AG04449 (cell line): ENCODE results near the gene HOXA1.

Source experiments
- CTCF ChIA-PET: fragments of 350-600 bp; formaldehyde crosslinking; extraction: SDS; loops from one replicate; lab custom pipeline; 2021; ENCODE audit warnings: antibody characterized with exemption; lab: Yijun Ruan, JAX
- POLR2A ChIA-PET: fragments of 400-600, 350-600 bp; formaldehyde crosslinking; extraction: SDS; loops from one replicate; lab custom pipeline; 2020; ENCODE audit warnings: antibody characterized with exemption, inconsistent platforms; lab: Yijun Ruan, JAX
- DNase-seq: peaks from one replicate; pipeline ENCODE4 v3.0.0-alpha.2; 2010; ENCODE audit warnings: low read depth, low spot score
- H3K4me3 ChIP-seq: 2 replicates; pipeline ENCODE4 v1.5.1; 2011; ENCODE audit warnings: low read depth, mild to moderate bottlenecking, control low read depth, low read length
- CTCF ChIP-seq: IDR thresholded peaks from one replicate; pipeline ENCODE4 v1.5.1; 2011; ENCODE audit warnings: mild to moderate bottlenecking, moderate library complexity, low read length, control low read depth, inconsistent platforms; ENCODE audit not compliant: insufficient read depth; ENCODE audit errors: missing control alignments

The HOXA1 gene

GRCh38 chr7:27095050-27095896 is 527 bp downstream of the HOXA1 start:
- DNase-seq = no peak
- ChIA-PET POLR2A (interaction anchor here (0.9 kb wide), 1 partner anchor 11 kb away, joined by 4 read pairs; no protein-coding TSS in a partner anchor), CTCF (interaction anchor here (1.5 to 2.6 kb wide), 2 partner anchors 10 to 66 kb away, joined by 4 to 10 read pairs; no protein-coding TSS in a partner anchor)
- TF ChIP-seq CTCF = no peak
- peak overlapping the region; percentile 77 for H3K4me3 ChIP-seq

GRCh38 chr7:27094304-27095049 is 1.3 kb downstream of the HOXA1 start:
- ChIA-PET POLR2A (no interaction called here), CTCF (interaction anchor here (1.5 kb wide), 2 partner anchors 9 to 11 kb away, joined by 4 to 5 read pairs; no protein-coding TSS in a partner anchor)
- no peak for DNase-seq
- no peak overlapping the region; the same call in 1 of the 2 replicates for H3K4me3 ChIP-seq
- TF ChIP-seq CTCF = no peak

GRCh38 chr7:27093184-27093895 is 2.5 kb downstream of the HOXA1 start:
- no peak overlapping the region for H3K4me3 ChIP-seq
- TF ChIP-seq CTCF = no peak
- ChIA-PET CTCF (interaction anchor here (1.5 kb wide), 2 partner anchors 8 to 12 kb away, joined by 4 to 5 read pairs; no protein-coding TSS in a partner anchor), POLR2A (no interaction called here)
- DNase-seq = no peak

GRCh38 chr7:27092819-27093110 is 3.0 kb downstream of the HOXA1 start:
- no peak for TF ChIP-seq CTCF
- H3K4me3 ChIP-seq = no peak overlapping the region
- CTCF ChIA-PET = no interaction called here
- POLR2A ChIA-PET = no interaction called here
- DNase-seq = no peak

GRCh38 chr7:27091941-27092818 is 3.6 kb downstream of the HOXA1 start:
- ChIA-PET POLR2A (no interaction called here), CTCF (no interaction called here)
- no peak overlapping the region for H3K4me3 ChIP-seq
- no peak for TF ChIP-seq CTCF
- no peak for DNase-seq
